Skin epidermis (tissue), 12 donors: ENCODE measurements around the gene SAP30.

Experiments
- H3K27ac ChIP-seq, 21 experiments: fragments of 200-600 bp; sonication (generic) in 11 of 21; one replicate each; pipeline ENCODE4 v1.5.0; 2020; ENCODE audit warnings: mild to moderate bottlenecking in 3 of 21, inconsistent platforms in 2 of 21, moderate library complexity in 2 of 21
- H3K4me3 ChIP-seq, 7 experiments: fragments of 200-600 bp; sonication (generic) in 2 of 7; one replicate each; pipeline ENCODE4 v1.5.0; 2020; ENCODE audit warnings: inconsistent platforms in 2 of 7, mild to moderate bottlenecking in 2 of 7, moderate library complexity in 1 of 7

The SAP30 gene

GRCh38 chr4:173410079-173410478, 39.3 kb downstream of the SAP30 start:
- Histone ChIP-seq H3K4me3 (no peak overlapping the region), H3K27ac (no peak overlapping the region)

GRCh38 chr4:173411106-173411693, 40.4 kb downstream of the SAP30 start:
- H3K4me3 ChIP-seq: no peak overlapping the region
- no peak overlapping the region for H3K27ac ChIP-seq

GRCh38 chr4:173413036-173413435, 42.3 kb downstream of the SAP30 start:
- H3K27ac ChIP-seq: no peak overlapping the region
- H3K4me3 ChIP-seq: no peak overlapping the region

GRCh38 chr4:173414456-173414855, 43.7 kb downstream of the SAP30 start:
- Histone ChIP-seq H3K4me3 (no peak overlapping the region), H3K27ac (no peak overlapping the region)

GRCh38 chr4:173415092-173415491, 44.3 kb downstream of the SAP30 start:
- Histone ChIP-seq H3K4me3 (no peak overlapping the region), H3K27ac (peak overlapping the region in 4 of 21 experiments; percentile 3 to 43 (median 27))

GRCh38 chr4:173415885-173416653, 45.3 kb downstream of the SAP30 start:
- H3K4me3 ChIP-seq: no peak overlapping the region
- H3K27ac ChIP-seq: peak overlapping the region in 8 of 21 experiments; percentile 3 to 43 (median 24)

- Histone ChIP-seq H3K27ac (no peak overlapping the region), H3K4me3 (no peak overlapping the region)
Observed at GRCh38 chr4:173417833-173418232, 47.1 kb downstream of the SAP30 start.

GRCh38 chr4:173418639-173419038, 47.9 kb downstream of the SAP30 start:
- no peak overlapping the region for H3K27ac ChIP-seq
- no peak overlapping the region for H3K4me3 ChIP-seq

GRCh38 chr4:173420324-173420752, 49.6 kb downstream of the SAP30 start:
- Histone ChIP-seq H3K4me3 (no peak overlapping the region), H3K27ac (no peak overlapping the region)

- no peak overlapping the region for H3K4me3 ChIP-seq
Observed at GRCh38 chr4:173420801-173421200, 50.0 kb downstream of the SAP30 start.

GRCh38 chr4:173424899-173425805, 54.4 kb downstream of the SAP30 start:
- Histone ChIP-seq H3K27ac (peak overlapping the region in 6 of 21 experiments; percentile 2 to 75 (median 16)), H3K4me3 (no peak overlapping the region)

More at GRCh38 chr4:173420801-173421200, 50.0 kb downstream of the SAP30 start:
- H3K27ac ChIP-seq: no peak overlapping the region

- Histone ChIP-seq H3K4me3 (no peak overlapping the region), H3K27ac (peak overlapping the region in 5 of 21 experiments; percentile 7 to 75 (median 16))
Observed at GRCh38 chr4:173426064-173426463, 55.3 kb downstream of the SAP30 start.
